Mesenteric fat pad (tissue), 1 donor: ENCODE data around the gene SNX10. TPM values are rescaled to one million over a fixed set of nuclear protein-coding genes. Genes with fewer than 3 reads are reported as not detected.

Experiments used
- DNase-seq: peaks from one replicate; pipeline ENCODE4 v3.0.0-alpha.2; 2020; ENCODE audit warnings: low spot score
- total RNA-seq: library from RNA; stranded (reverse); fragmentation: NEBNext Ultra II Directional; extraction: Animal tissue kit (Norgen Biotek cat#: 25700); gene quantifications from one replicate; pipeline ENCODE4 v1.2.1, GENCODE V29; 2021
- donor health status: DM: yes; HTN: yes; CAD: no.

The SNX10 gene
- total RNA-seq, 1 donor from 2014 or later, result 52.8 TPM

- DNase-seq, result no peak
Observed at GRCh38 chr7:26332698-26333097, 41.0 kb downstream of the SNX10 start.

GRCh38 chr7:26334166-26334859, 42.7 kb downstream of the SNX10 start:
- no peak for DNase-seq

DNA sequence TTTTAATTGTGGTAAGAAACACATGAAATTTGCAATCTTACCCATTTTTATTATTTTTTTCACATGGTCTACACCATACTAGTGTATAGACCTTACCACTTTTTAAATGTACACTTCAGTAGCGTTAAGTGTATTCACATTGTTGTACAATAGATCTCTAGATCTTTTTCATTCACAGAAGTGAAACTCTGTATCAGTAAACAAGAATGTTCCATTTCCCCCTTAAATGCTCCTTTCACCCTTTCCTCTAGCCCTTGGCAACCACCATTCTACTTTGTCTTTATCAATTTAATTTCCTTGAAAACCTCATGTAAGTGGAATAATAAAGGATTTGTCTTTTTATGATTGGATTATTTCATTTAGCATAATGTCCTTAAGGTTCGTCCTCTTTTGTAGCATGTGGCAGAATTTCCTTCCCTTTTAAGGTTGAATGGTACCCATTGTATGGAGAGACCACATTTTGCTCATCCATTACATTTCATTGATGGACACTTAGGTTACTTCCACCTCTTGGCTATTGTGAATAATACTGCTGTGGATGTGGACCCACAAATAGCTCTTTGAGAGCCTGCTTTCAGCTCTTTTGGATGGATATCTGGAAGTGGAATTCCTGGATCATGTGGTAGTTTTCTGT, 45.7 kb downstream of the SNX10 start:
- no peak for DNase-seq

GRCh38 chr7:26340476-26341018, 48.9 kb downstream of the SNX10 start:
- DNase-seq, result no peak

DNA sequence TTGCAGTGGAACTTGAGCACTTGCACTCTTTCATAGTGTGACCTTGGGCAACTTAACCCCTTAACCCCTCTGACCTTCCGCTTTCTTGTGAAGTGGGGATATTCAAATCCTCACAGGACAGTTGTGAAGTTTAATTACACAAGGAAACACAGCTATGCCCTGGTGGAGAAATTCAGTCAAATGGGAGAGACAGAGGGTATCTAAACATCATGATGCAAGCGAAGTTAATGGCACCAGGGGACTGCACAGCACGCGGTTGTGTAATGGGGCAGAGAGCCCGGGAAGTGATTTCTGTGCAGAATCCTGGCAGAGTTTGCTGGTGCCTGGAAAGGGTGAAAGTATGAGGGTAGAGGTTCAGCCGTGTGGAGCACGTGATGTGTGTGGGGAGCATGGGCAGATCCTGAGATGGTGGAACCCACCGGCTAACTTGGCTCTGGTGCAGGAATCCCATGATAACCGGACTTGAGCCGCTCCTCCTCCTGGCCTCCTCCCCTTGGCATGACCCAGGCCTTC, 51.7 kb downstream of the SNX10 start:
- no peak for DNase-seq

DNA sequence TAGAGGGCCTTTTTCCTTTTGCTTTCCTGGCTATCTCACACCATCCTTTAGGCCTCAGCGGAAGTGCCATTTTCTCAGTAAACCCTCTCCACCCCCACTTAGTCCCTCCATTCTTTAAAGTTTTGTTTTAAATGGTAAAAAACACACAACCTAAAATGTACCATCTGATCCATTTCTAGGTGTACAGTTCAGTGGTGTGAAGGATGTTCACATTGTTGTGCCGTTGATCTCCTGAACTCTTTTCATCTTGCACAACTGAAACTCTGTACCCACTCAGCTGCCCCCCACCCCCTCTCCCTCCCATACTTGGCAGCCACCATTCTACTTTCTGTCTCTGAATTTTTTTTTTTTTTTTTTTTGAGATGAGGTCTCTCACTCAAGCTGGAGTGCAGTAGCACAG, 52.2 kb downstream of the SNX10 start:
- no peak for DNase-seq

GRCh38 chr7:26345202-26345601, 53.5 kb downstream of the SNX10 start:
- DNase-seq, result no peak

GRCh38 chr7:26345837-26346236, 54.2 kb downstream of the SNX10 start:
- DNase-seq, result no peak

- no peak for DNase-seq
Observed at GRCh38 chr7:26346611-26347203, 55.0 kb downstream of the SNX10 start.

DNA sequence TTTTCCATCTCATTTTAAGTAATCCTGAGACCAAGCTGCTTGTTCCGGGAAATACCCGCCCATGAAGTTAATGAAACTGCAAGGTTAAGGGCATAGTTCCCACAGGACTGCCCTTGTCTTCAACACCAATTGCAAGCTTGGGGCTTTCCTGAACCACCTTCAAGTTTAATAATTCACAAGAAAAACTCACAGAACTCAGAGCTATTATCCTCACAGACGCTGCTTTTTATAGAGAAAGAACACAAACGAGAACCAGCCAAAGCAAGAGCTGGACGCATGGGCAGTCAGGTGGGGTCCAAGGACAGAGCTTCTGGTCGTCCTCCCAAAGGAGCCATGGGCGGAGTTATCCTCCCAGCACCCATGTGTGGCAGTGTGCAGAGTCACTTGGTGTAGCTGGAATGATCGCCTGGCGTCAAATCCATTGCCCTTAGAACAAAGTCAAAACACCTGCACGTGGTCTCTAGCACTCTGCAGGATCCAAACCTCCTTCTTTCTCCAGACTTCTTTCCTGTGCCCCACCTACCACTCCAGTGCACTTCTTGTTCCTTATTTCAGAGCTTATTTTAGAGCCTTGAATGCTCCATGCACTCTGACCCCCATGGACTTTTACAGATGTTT, 56.7 kb downstream of the SNX10 start:
- DNase-seq, result no peak

DNA sequence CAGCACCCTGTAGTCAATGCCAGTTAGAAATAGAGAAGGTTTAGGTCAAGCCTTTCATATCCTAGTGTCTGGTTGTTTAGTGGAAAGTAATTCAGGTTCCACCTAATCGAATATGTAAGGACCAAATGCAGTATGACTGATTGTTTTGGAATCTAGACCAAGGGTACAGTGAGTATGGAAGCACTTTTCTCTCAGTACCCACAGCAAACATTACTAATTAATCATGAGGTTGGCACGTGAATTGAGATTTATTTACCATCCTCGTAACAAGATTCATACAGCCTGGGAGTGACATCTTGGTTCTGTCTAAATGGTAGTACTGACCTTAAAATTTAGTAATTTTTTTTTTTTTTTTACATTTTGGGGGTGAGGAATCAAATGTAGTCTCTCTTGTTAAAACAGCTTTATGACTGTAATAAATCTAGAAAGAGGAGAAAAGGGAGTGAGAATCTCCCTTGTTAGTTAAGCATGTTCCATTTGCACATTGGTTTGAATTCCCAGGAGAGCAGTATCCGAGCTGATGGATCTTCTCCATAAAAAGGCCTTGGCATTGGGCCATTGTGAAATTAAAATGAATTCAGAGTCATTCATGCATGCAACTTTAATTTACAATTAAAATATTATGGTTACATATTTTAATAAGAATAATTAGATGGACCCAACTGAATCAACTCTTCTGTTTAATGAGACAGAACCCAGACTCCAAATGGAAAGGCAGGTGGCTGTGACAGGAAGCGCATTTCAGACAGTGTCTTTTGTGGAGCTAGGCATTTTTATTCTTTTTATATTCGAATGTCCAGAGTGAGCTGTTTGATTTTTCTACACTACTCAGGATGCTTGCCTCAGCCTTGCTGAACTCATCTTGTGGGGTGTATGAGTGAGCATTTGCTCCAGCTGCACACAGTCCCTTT, 57.6 kb downstream of the SNX10 start:
- no peak for DNase-seq

- no peak for DNase-seq
Observed at GRCh38 chr7:26351171-26351570, 59.5 kb downstream of the SNX10 start.

DNA sequence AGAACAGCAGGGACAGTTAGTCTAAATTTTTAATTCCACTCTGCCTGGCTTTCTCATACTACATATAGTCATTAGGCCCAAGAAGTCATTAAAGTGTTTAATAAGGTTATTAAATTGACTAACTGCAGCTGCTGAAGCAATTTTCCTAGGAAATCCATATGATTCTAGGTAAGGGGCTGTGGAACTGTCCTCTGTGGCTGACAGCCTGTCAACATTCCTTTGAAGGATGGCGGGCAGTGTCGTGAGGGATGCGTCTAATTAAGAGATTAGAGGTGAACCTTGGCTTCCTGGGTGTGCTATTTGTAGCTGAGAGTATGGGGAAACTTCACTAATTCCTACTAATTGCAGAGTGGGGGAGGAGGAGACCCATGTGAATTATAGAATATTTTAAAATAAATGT, 64.6 kb downstream of the SNX10 start:
- DNase-seq, result no peak

- DNase-seq, result no peak
Observed at GRCh38 chr7:26356929-26357798, 65.5 kb downstream of the SNX10 start.

DNA sequence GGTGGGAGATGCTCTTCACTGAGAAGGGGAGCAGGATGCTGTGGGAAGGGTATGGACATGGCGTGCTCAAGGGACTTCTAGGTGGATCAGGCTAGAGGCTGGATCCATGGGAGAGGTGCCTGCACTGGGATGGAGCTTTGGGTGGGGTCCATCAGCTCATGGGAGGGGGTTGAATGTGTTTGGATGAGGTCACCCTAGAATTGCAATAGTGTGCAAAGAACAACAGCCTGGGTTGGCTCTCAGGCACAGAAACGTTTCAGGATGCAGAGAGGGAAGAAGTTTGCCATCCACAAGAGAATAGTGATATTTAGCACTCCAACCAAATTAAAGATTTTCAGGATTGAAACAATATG, 66.1 kb downstream of the SNX10 start:
- DNase-seq, result no peak

- DNase-seq, result no peak
Observed at GRCh38 chr7:26360650-26361049, 69.0 kb downstream of the SNX10 start.

DNA sequence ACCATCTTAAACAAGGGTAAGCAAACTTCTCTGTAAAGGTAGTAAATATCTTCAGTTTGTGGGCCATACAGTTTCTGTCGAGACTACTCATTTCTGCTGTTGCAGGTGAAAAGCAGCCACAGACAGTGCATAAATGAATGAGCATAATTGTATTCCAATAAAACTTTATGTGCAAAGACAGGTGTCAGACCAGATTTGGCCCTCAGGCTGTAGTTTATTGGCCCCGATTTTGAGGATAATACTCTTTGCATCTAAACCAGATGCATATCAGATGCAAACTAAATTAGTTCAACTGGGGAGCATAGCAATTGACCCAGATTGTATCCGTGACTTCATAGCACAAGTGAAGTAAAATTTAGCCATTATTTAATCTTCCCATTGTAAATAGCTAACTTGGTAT, 70.0 kb downstream of the SNX10 start:
- DNase-seq, result no peak

- DNase-seq, result no peak
Observed at GRCh38 chr7:26363465-26363864, 71.8 kb downstream of the SNX10 start.

- no peak for DNase-seq
Observed at GRCh38 chr7:26365077-26365900, 73.6 kb downstream of the SNX10 start.
